ENCODE data around the gene FGFBP2. TPM values are rescaled to one million over a fixed set of nuclear protein-coding genes. Genes with fewer than 3 reads are reported as not detected.
A peak's percentile ranks its signal among the peaks of the same experiment; 100 is the strongest.

The FGFBP2 gene, protein sequence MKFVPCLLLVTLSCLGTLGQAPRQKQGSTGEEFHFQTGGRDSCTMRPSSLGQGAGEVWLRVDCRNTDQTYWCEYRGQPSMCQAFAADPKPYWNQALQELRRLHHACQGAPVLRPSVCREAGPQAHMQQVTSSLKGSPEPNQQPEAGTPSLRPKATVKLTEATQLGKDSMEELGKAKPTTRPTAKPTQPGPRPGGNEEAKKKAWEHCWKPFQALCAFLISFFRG
- total RNA-seq = 1 to 10 TPM in 1 of 3 donors, not detected in 2; 4.0 TPM
- long read RNA-seq, donor 1, transcript FGFBP2-201 (2 exons, 1,168 nt) = major isoform, 6 of 6 reads
- long read RNA-seq, donor 1, partial matches to known transcripts = 0 of 6 reads
- long read RNA-seq, donor 1, other reads (novel, unspliced or antisense) = 0 of 6 reads
- long read RNA-seq, donor 2 = 0 reads

DNA sequence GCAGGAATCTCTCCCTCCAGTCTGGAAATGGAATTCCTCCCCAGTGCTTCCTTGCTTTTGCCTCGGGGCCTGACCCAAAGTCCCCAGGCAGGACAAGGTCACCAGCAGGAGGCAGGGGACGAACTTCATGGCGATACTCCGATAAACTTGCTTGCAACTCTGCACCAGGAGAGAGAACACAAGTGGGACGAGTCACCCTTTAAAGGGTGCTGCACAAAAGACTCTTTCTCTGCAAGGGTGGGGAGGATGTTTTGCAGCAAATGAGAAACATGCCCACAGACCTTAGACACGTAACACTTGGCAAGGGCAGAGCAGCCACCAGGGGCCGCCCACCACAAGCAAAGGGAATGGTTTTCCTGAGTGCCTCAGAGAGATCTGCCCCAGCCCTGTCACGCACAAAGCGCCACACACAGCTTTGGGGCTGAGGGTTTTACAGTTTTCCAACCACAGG, at the start of gene FGFBP2:
Gene FGFBP2 (minus strand): TSS at position 175 of the 451 bp plus-strand sequence. CDS start 46 bp downstream, at position 129.
- no peaks in the 10 kb centered on the region for H3K36me3 ChIP-seq (ENCODE audit: low read depth)
- intact Hi-C loops (cut with DNase I, micrococcal nuclease) = no loop called here
- TF ChIP-seq, protein P1, sequence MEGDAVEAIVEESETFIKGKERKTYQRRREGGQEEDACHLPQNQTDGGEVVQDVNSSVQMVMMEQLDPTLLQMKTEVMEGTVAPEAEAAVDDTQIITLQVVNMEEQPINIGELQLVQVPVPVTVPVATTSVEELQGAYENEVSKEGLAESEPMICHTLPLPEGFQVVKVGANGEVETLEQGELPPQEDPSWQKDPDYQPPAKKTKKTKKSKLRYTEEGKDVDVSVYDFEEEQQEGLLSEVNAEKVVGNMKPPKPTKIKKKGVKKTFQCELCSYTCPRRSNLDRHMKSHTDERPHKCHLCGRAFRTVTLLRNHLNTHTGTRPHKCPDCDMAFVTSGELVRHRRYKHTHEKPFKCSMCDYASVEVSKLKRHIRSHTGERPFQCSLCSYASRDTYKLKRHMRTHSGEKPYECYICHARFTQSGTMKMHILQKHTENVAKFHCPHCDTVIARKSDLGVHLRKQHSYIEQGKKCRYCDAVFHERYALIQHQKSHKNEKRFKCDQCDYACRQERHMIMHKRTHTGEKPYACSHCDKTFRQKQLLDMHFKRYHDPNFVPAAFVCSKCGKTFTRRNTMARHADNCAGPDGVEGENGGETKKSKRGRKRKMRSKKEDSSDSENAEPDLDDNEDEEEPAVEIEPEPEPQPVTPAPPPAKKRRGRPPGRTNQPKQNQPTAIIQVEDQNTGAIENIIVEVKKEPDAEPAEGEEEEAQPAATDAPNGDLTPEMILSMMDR (IDR thresholded peaks at IDR 0.05) = peak; percentile 21
- DNase-seq (peak; percentile 61 to 83 (median 79)), ATAC-seq (peak; percentile 90)
- peaks cover 9% of the 10 kb centered on the region for H3K4me1 ChIP-seq (ENCODE audit: low read depth)
- H3K9me3 ChIP-seq = no peaks in the 10 kb centered on the region
- no peak within 1 kb of the TSS for H3K4me3 ChIP-seq

DNA sequence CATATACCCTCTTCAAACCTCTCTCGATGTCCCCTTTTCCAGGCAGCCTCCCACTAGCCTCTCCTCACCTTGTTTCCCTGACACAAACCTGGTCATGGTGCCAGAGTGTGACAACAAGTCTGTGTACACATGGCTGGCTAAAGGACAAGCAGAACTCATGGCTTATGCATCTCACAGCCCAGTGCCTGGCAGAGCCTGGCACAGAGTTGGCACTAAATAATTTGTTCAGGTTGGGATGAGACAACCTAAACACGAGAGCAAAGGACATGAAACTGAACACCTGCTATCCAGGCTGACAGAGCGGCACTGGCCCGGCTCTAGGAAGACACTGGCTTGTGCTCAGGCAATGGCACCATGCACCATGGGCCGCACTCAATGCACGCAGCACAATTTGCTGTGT, 48.2 kb upstream of the FGFBP2 start:
- Histone ChIP-seq H3K36me3 (ENCODE audit: low read depth) (no peaks in the 10 kb centered on the region), H3K4me1 (ENCODE audit: low read depth) (no peaks in the 10 kb centered on the region), H3K4me3 (no peak overlapping the region), H3K9me3 (no peaks in the 10 kb centered on the region)
- ATAC-seq (no peak), DNase-seq (no peak)
- intact Hi-C loops (cut with DNase I, micrococcal nuclease) = no loop called here
- TF ChIP-seq, protein P1 (IDR thresholded peaks at IDR 0.05) = no peak

DNA sequence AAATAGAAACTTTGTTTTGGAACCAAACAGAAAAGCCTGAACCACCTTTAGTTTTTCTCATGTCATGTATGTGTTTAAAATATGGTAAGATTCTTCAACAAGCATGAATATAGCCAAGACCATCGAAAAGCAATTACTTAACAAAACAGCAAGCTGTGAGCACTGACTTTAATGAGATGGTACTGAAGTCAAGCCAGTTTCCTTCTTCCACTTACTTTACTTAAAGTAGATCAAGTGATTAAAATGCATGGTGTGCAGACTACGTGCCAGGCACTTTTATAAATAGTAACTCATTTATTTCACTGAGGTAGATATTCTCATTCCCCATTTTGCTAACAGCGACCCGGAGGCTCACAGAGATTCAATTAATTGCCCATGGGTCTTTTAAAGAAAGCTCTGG, 46.2 kb upstream of the FGFBP2 start:
- intact Hi-C loops (cut with DNase I, micrococcal nuclease) = loop anchor here in 1 of 2 donors (10.0 kb wide), 2 partner anchors 124 to 204 kb away; no protein-coding TSS in a partner anchor
- no peaks in the 10 kb centered on the region for H3K4me1 ChIP-seq (ENCODE audit: low read depth)
- no peaks in the 10 kb centered on the region for H3K9me3 ChIP-seq
- no peaks in the 10 kb centered on the region for H3K36me3 ChIP-seq (ENCODE audit: low read depth)
- no peak for DNase-seq
- ATAC-seq = no peak
- TF ChIP-seq, protein P1 (IDR thresholded peaks at IDR 0.05) = no peak
- no peak overlapping the region for H3K4me3 ChIP-seq

DNA sequence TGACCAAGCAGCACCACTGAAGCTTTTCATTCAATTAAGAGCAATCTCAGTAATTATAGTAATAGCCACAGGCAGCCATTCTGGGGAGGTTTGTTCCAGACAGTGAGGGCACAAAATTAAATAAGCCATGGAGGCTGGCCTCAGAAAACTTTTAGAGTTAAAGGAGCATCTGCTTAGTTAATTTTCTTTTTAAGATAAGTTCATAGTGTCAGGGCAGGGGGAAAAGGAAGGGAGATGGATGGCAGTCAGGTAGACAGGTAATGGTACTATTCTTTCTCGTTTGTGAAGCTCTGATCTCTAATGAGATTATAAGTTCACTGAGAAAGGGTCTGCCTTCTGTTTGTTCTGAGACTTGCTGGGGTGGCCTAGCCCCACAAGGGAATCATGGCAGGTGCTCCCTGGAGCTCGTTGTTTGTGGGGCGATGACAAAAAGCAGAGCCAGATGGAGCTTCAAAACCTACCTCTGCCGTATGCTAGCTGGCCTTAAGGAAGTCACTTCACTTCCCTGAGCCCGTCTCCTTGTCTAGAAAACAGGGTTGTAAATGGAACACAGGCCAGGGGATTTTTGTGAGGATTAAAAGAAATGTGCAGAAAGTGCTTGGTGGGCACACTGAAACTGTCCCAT, 44.6 kb upstream of the FGFBP2 start:
- ATAC-seq = no peak
- no peaks in the 10 kb centered on the region for H3K9me3 ChIP-seq
- H3K4me1 ChIP-seq (ENCODE audit: low read depth) = no peaks in the 10 kb centered on the region
- H3K4me3 ChIP-seq = no peak overlapping the region
- DNase-seq = no peak
- intact Hi-C loops (cut with DNase I, micrococcal nuclease) = loop anchor here in 1 of 2 donors (10.0 kb wide), 2 partner anchors 123 to 203 kb away; no protein-coding TSS in a partner anchor
- TF ChIP-seq, protein P1 (IDR thresholded peaks at IDR 0.05) = no peak
- no peaks in the 10 kb centered on the region for H3K36me3 ChIP-seq (ENCODE audit: low read depth)

DNA sequence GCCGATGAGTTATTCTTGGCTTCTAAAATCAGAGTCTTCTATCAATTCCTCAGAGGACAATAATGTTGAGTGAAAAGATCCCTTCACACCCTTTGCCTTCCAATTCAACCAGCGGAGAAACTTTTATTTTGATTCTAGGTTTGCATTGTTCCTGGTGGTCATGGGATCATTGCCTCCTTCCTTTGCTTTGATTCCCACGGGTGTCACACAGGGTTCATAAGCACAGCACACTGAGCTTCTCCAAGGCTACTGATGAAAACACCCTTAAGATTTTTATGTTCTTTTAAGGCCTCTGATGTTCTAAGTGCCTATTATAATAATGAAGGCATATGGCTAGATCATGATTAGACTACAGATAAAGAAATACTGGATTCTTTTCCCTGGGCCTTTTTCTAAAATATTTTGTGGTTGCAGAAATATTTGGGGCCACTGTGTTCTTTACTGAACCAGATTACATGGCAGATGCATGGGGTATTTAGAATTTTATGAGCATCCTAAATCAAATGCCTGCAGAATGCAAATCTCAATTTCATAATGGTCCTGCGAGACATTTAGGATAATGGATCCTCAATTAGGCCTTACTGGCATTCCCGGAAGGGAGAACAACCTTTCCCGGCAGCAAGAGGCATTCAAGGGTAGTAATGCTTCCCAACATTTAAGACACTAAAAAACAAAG, 43.9 kb upstream of the FGFBP2 start:
- no peak for ATAC-seq
- DNase-seq = no peak
- no peaks in the 10 kb centered on the region for H3K4me1 ChIP-seq (ENCODE audit: low read depth)
- H3K36me3 ChIP-seq (ENCODE audit: low read depth) = no peaks in the 10 kb centered on the region
- TF ChIP-seq, protein P1 (IDR thresholded peaks at IDR 0.05) = no peak
- intact Hi-C loops (cut with DNase I, micrococcal nuclease) = loop anchor here in 1 of 2 donors (10.0 kb wide), 2 partner anchors 122 to 202 kb away; no protein-coding TSS in a partner anchor
- H3K4me3 ChIP-seq = no peak overlapping the region
- no peaks in the 10 kb centered on the region for H3K9me3 ChIP-seq

Data from mucosa of descending colon (tissue), 3 donors.